Stimulated activated CD8-positive, alpha-beta memory T cell treated with anti-CD3 and anti-CD28 coated beads, Interleukin-7, amount 100 ng/mL, for 1 hour (primary cell): ENCODE data around the gene MTMR11.

ENCODE experiments used
- DNase-seq, 2 donors: peaks; one replicate each; pipeline ENCODE4 v3.0.0-alpha.2; 2020; ENCODE audit warnings: low read depth in 2 of 2

The MTMR11 gene

GRCh38 chr1:149934356-149934755 is 2.3 kb downstream of the MTMR11 start:
- no peak for DNase-seq

DNA sequence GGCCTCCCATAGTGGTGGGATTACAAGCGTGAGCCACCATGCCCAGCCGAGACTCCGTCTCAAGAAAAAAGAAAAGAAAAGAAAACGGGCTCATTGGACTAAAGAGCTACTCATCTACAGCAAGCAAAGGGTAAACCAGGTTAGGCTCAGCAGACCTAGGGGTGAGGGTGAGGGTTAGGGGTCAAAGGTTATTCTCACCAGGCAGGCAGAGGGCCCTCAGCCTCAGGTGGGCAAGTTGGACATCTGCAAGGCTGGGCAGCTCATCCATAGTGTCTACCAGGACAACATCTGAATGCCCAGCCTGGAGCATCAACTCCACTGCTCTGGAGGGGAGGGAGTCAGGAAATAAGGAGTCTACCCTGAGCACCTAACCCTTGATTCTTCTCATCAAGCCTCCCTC is 3.5 kb downstream of the MTMR11 start:
- DNase-seq, result no peak

GRCh38 chr1:149932474-149932873 is 4.2 kb downstream of the MTMR11 start:
- no peak for DNase-seq

GRCh38 chr1:149931212-149931790 is 5.4 kb downstream of the MTMR11 start:
- no peak for DNase-seq

GRCh38 chr1:149929856-149930255 is 6.8 kb downstream of the MTMR11 start:
- no peak for DNase-seq

DNA sequence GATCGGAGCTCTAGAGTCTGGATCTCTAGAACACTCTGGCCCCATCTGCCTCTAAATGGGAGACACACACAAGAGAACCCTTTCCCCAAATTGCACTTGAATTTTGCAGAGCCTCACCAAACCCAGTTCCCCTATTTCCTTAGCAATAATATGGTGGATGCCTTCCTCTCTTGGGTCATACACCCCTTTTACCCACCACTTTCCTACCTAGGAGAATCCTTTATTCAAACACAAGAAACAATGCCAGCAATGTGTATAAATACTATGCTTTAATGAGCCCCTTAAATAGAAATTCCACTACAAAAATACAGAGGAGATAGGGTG is 8.3 kb downstream of the MTMR11 start:
- DNase-seq, result no peak

DNA sequence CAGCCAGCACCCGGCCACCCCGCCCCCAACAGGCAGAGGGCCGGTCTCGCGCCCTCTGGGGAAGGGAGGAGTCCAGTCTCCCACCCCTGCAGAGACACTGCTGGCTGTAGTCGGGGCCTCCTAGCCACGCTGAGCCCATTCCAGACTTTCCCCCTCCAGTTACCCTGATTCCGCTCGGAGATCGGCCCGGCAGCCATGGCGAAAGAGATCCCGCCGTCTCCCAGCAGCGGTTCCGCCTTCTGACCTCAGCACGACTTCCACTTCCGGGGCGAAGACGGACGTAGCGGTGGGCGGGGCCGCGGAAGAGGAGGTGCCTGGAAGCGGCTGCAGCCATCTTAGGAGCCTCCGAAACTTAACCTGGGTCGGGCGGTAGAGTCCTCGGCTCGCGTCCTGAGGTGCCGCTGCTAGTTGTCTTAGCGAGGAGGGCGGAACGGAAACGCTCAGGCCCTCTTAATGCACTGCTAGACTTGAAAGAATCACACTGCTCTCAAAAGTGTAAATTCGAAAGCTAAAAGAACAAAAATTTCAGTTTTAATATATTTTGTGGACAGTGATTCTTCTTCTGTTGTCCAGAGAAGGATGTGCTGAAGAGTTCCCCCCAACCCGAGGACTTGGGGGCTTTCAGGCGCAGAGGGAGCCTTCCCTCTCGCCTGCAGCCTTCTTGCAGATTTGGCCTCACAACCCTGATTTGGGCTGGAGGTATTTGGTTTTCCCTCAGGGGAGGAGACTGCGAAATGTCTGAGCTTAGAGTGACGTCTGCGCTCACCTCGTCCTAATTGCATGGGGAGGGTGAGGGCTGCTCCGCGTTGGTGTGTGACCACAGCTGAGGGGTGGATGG is 8.9 kb downstream of the MTMR11 start, which contains the start of gene SF3B4:
Gene SF3B4, minus strand, starts transcription at position 241 of the 838 bp plus-strand sequence. Its CDS starts 44 bp downstream, at position 197.
- DNase-seq, result peak; percentile 88 to 91

GRCh38 chr1:149927056-149927562 is 9.6 kb downstream of the MTMR11 start:
- no peak for DNase-seq

DNA sequence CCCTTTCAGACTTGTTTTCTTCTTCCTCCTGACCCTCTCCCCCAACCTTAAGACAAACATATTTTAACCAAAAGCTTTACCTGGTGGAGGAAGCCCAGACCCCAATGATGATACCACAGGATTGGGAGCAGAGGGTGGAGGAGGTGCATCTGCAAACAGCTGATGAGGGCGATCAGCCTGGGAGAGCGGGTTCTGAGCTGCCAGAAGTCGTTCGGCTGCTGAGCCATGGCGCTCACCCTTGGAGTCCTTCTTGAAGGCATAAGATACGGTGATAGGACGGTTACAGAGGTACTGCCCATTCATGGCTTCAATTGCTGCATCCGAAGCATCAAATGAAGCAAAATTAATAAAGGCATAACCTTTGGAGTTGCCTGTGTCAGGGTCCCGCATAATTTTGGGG is 10.4 kb downstream of the MTMR11 start:
- no peak for DNase-seq

- no peak for DNase-seq
Observed at GRCh38 chr1:149925751-149926150, 10.9 kb downstream of the MTMR11 start.

DNA sequence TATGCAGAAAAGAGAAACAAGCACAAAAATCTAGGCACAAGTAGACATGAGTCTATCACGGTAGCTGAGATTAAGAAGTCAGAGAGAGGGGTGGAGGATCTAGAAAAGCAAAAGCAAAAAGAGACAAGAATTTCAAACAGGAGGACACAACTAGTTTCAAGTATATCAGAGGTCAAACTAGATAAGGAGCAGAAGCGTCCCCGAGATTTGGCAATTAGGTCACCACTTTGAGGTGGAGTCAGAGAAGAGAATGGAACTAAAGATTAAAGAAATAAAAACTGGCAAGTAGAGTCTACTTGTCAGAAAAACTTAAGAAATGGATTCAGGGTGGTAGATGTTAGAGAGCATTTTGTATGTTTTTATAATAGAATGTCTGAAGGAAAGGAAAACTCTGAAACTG is 11.3 kb downstream of the MTMR11 start:
- DNase-seq, result no peak

DNA sequence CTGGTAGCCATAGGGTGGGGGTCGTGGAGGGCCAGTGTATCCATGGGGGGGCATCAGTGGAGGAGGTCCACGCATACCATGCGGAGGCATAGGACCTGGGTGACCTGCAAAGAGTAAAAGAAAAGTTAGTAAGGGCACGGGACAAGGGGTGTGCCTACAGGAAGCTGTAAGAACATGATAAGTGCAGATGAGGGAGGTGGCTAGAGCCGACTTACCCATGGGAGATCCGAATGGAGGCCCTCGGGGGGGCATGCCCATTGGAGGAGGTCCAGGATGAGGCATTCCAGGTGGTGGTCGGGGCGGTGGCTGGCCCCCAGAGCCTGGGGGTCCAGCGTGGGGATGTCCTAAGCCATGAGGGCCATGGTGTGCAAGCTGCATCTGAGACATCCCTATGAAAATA is 13.1 kb downstream of the MTMR11 start:
- no peak for DNase-seq

GRCh38 chr1:149917571-149918144 is 19.0 kb downstream of the MTMR11 start, which contains the start of gene SV2A:
Gene SV2A (minus strand): TSS chr1:149917844. CDS start chr1:149913840, 4,004 bp downstream.
- no peak for DNase-seq

DNA sequence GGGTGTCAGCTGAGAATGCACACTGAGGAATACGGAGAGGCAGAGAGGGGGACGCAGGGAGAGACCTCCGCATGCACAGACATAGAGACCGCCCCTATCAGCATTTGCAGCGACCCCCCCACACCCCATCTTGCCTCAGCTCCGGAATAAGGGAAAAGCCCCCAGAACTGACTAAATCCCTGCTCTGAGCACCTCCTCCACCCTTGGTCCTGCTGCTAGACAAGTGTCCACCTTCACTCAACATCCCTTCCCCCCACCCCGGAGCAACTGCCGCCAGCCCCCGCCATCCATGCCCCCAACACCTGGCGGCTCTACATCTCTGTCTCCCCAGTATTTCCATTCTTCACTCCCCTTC is 19.8 kb downstream of the MTMR11 start:
- no peak for DNase-seq

- no peak for DNase-seq
Observed at GRCh38 chr1:149916193-149916897, 20.3 kb downstream of the MTMR11 start.

DNA sequence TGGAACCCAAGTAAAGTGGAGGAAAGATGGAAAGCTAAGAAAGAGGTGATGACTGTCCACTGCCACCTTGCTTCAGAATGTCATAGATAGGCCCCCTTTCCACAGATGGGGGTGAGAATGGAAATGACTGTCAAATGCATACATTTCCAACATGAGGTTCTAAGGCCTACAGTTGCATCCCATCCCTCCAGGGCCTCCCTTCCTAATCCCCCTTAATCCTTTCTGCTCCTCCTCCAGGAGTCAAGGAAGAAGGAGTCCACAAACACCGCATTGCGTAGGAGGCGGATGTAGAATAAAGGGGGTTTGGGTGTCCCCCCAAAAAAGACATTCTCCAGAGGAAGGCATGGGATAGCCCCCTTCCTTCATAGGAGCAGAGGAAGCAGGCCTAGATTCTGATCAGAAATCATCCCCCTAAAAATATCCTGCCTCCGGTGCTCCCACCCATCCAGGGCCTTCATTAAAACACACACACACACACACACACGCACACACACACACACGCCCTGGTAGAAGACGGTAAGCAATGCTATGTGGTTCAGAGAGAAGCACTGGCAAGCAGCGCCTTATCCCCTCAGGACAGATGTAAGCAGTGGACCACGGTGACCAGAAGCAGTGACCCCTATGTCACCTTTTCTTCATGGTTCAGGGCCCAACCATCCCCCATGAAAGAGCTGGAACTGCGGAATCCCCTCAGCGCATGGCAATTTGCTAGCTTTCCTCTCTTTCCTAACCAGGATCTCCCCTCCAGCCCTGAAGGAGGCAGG is 21.1 kb downstream of the MTMR11 start:
- no peak for DNase-seq

- DNase-seq, result no peak
Observed at GRCh38 chr1:149914545-149914944, 22.1 kb downstream of the MTMR11 start.

DNA sequence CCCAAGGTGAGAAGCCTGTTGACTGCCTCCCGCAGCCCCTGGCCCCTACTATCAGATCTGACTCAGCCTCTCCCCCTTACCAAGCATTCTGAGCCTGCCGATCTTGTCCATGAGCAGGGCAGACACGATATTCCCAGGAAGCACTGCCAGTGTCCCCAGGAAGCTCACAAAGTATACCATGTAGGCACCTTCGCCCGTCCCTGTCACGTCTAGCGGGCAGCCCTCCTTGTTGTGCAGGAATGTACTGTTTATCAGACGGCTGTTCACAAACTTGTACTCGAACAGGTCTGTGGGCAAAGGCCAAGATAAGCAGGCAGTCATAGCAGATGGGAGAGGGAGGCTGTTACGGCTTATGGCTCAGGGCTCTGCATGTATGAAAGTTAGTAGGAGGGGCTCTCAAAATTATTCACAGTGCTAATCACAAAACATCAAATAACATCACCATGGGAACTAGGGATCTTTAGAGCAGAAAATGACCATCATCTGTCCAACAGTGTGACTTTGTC is 30.1 kb downstream of the MTMR11 start:
- no peak for DNase-seq

DNA sequence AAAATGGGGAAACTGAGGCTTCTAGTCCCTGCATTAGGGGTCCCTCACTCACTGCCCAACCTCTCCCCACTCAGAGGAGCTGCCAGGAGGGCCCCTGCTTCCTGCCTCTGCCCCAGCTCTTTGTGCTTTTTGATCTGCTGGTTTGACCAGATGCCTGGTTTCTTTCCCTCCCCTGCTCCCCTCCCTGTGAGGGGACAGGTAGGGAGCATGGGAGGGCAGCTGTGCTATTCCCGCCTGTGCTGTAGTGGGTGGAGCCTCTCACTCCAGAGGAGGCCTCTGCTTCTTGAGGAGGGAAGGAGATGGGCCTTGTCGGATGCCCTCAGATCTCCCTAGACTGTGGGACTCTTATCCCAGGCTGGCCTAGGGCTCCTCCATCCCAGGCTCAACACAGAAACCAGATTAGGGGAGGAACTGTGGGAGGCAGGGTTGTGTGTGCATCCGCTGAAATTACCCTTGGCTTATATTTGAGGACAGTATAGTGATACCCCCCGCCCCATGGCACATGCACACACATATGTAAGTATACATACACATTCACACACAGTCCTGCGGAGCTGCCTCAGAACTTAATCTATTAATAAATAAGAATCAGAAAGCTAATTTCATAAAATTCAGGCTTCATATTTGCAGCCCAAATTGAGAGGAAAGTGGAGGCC is 32.7 kb downstream of the MTMR11 start:
- no peak for DNase-seq

DNA sequence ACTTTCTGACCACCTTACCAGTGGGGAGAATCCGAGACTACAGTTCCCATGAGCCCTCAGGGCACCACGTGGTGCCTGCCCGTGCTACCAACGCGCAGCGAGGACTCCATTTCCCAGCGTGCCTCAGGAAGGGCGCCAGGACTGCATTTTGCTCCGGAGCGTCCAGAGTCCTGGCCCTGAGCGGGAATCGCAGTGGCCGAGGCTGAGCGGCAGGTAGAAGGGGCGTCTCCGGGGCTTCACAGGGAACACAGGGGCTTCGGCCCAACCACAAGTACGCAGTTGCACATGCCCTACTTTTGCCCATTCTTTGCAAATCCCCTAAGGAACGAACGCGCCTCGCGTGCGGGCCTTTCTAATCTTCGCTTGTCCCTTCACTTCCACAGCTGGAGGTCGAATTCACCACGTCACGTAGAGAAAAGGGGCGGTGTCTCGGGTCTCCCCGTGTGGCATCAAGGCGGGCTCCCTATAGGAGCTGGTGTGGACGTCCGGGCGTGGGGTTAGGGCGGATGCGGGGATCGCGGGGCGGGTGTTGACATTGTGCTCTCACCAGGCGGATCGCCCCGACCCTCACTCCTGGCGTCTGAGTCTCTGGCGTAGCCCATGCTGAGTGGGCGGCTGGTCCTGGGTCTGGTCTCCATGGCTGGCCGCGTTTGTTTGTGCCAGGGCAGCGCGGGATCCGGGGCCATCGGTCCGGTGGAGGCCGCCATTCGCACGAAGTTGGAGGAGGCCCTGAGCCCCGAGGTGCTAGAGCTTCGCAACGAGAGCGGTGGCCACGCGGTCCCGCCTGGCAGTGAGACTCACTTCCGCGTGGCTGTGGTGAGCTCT is 37.0 kb downstream of the MTMR11 start, which contains the start of gene BOLA1:
Gene BOLA1, plus strand, starts transcription at position 109 of the 825 bp plus-strand sequence. Its CDS starts 492 bp downstream, at position 601.
- DNase-seq, result peak; percentile 65
